GM12873 (cell line): Measurements from ENCODE around the gene SDK1.

Source experiments
- CTCF ChIP-seq: IDR thresholded peaks from 2 replicates; pipeline ENCODE4 v1.5.1; 2012; ENCODE audit warnings: low read depth, mild to moderate bottlenecking, moderate library complexity, low read length, control low read depth; ENCODE audit not compliant: insufficient read depth; ENCODE audit errors: missing control alignments

The SDK1 gene

GRCh38 chr7:3588341-3588740 lies 287.3 kb downstream of the SDK1 start:
- TF ChIP-seq CTCF, result no peak

- no peak for TF ChIP-seq CTCF
These were observed 288.7 kb downstream of the SDK1 start for GRCh38 chr7:3589752-3590151.

GRCh38 chr7:3591219-3591618 lies 290.2 kb downstream of the SDK1 start:
- no peak for TF ChIP-seq CTCF

- no peak for TF ChIP-seq CTCF
These were observed 290.9 kb downstream of the SDK1 start for GRCh38 chr7:3591944-3592343.

GRCh38 chr7:3592401-3593134 lies 291.5 kb downstream of the SDK1 start:
- TF ChIP-seq CTCF, result no peak

GRCh38 chr7:3594901-3595300 lies 293.8 kb downstream of the SDK1 start:
- TF ChIP-seq CTCF, result no peak

GRCh38 chr7:3598854-3599253 lies 297.8 kb downstream of the SDK1 start:
- no peak for TF ChIP-seq CTCF
